OCI-LY7 (cell line): Measurements from ENCODE around the gene RANBP3L. TPM values are rescaled to one million over a fixed set of nuclear protein-coding genes. Genes with fewer than 3 reads are reported as not detected.

Experiments used
- BruUV-seq: library from RNA; stranded (reverse); fragments of 400-500 nt; replicated peaks from 2 replicates; lab custom pipeline; 2021; lab: Mats Ljungman, UMichigan
- CTCF ChIA-PET: fragments of 300-600 bp; sonication (Branson Sonifier 250); formaldehyde crosslinking; loops from one replicate; lab custom pipeline; 2022; ENCODE audit warnings: antibody characterized with exemption; ENCODE audit not compliant: unreplicated experiment; lab: Charles Lee
- POLR2A ChIA-PET: fragments of 300-600 bp; sonication (Branson Sonifier 250); formaldehyde crosslinking; loops from one replicate; lab custom pipeline; 2022; ENCODE audit warnings: antibody characterized with exemption; lab: Charles Lee
- DNase-seq: peaks from one replicate; pipeline ENCODE4 v3.0.0-alpha.2; 2015; ENCODE audit warnings: low spot score
- H2AFZ ChIP-seq: fragments of 200-600 bp; sonication (generic), shearing (Covaris generic); 2 replicates; pipeline ENCODE4 v1.6.1; 2014; ENCODE audit warnings: mild to moderate bottlenecking, antibody characterized with exemption, low read length, moderate library complexity
- H3K27ac ChIP-seq: fragments of 200-600 bp; sonication (generic); 2 replicates; pipeline ENCODE4 v1.5.1; 2014; ENCODE audit warnings: mixed run types, low read depth, mild to moderate bottlenecking, moderate library complexity, low read length, inconsistent platforms; ENCODE audit not compliant: poor library complexity, severe bottlenecking
- H3K36me3 ChIP-seq: fragments of 200-600 bp; sonication (generic); 2 replicates; pipeline ENCODE4 v1.6.1; 2014; ENCODE audit warnings: mild to moderate bottlenecking, antibody characterized with exemption, low read length, moderate library complexity, mixed read lengths; ENCODE audit not compliant: insufficient read depth
- H3K4me1 ChIP-seq: fragments of 200-600 bp; sonication (generic); 2 replicates; pipeline ENCODE4 v1.5.1; 2014; ENCODE audit warnings: mild to moderate bottlenecking, low read length; ENCODE audit not compliant: insufficient read depth, poor library complexity, severe bottlenecking
- H3K4me2 ChIP-seq: fragments of 200-600 bp; sonication (generic); 2 replicates; pipeline ENCODE4 v1.6.1; 2014; ENCODE audit warnings: mild to moderate bottlenecking, low read length
- H3K4me3 ChIP-seq: fragments of 200-600 bp; sonication (generic); 2 replicates; pipeline ENCODE4 v1.5.1; 2014; ENCODE audit warnings: mild to moderate bottlenecking, low read depth, low read length; ENCODE audit not compliant: poor library complexity, severe bottlenecking
- H3K79me2 ChIP-seq: fragments of 200-600 bp; sonication (generic); 2 replicates; pipeline ENCODE4 v1.6.1; 2016; ENCODE audit warnings: low read depth, mild to moderate bottlenecking, low read length, moderate library complexity, mixed read lengths; ENCODE audit not compliant: insufficient read depth
- H3K9me2 ChIP-seq: fragments of 200-600 bp; sonication (generic); 2 replicates; pipeline ENCODE4 v1.6.1; 2016; ENCODE audit warnings: mild to moderate bottlenecking, low read length, mixed read lengths; ENCODE audit not compliant: insufficient read depth
- H3K9me3 ChIP-seq: fragments of 200-600 bp; sonication (generic); 2 replicates; pipeline ENCODE4 v1.6.1; 2014; ENCODE audit warnings: mild to moderate bottlenecking, mixed run types, low read length, mixed read lengths
- H4K20me1 ChIP-seq: fragments of 200-600 bp; sonication (generic); 2 replicates; pipeline ENCODE4 v1.6.1; 2014; ENCODE audit warnings: mild to moderate bottlenecking, antibody characterized with exemption, low read length, moderate library complexity, mixed read lengths; ENCODE audit not compliant: insufficient read depth
- CTCF ChIP-seq: fragments of 200-600 bp; sonication (generic); conservative IDR thresholded peaks from 2 replicates; pipeline ENCODE4 v1.5.1; 2014; ENCODE audit warnings: mild to moderate bottlenecking, antibody characterized with exemption, low read length, moderate library complexity, mixed read lengths
- EZH2phosphoT487 ChIP-seq: fragments of 200-600 bp; sonication (generic); IDR thresholded peaks from 2 replicates; pipeline ENCODE4 v1.6.1; 2018; ENCODE audit warnings: low read depth, borderline replicate concordance, mild to moderate bottlenecking, mixed run types, antibody characterized with exemption, low read length, moderate library complexity, mixed read lengths
- intact Hi-C: fragments of 100-400 bp; cut with micrococcal nuclease; formaldehyde crosslinking; loops from one replicate; pipeline ENCODE4 v1.10.0; 2022; ENCODE audit not compliant: unreplicated experiment
- total RNA-seq, 2 experiments: library from RNA; depleted of rRNA in 1 of 2; stranded (reverse); fragments of >200 nt in 1 of 2; shearing (Covaris generic) in 1 of 2; gene quantifications; 2 replicates each; pipeline ENCODE4 v1.2.3, GENCODE V29; 2014 to 2022

RANBP3L gene
- total RNA-seq, 2 experiments from 2014 or later = not detected

GRCh38 chr5:36300191-36300926 is 1.3 kb downstream of the RANBP3L start:
- Histone ChIP-seq H3K79me2 (no peaks in the 10 kb centered on the region), H3K4me2 (no peak overlapping the region), H3K4me1 (peaks cover 10% of the 10 kb centered on the region), H3K27ac (no peak overlapping the region), H3K9me2 (no peaks in the 10 kb centered on the region), H3K4me3 (no peak overlapping the region), H2AFZ (no peak overlapping the region), H3K36me3 (no peaks in the 10 kb centered on the region), H3K9me3 (no peaks in the 10 kb centered on the region), H4K20me1 (no peaks in the 10 kb centered on the region)
- intact Hi-C loops = no loop called here
- no peak for DNase-seq
- no TSS peak for BruUV-seq
- POLR2A ChIA-PET = interaction anchor here (0.9 to 1.6 kb wide), 4 partner anchors 18 to 94 kb away, joined by 3 to 5 read pairs (median 4); no protein-coding TSS in a partner anchor
- no peak for TF ChIP-seq EZH2phosphoT487
- no peak for TF ChIP-seq CTCF
- CTCF ChIA-PET = no interaction called here

- Histone ChIP-seq H3K4me2 (no peak overlapping the region), H3K4me3 (no peak overlapping the region), H2AFZ (no peak overlapping the region), H3K9me3 (no peaks in the 10 kb centered on the region), H3K27ac (no peak overlapping the region), H3K9me2 (no peaks in the 10 kb centered on the region), H3K4me1 (peaks cover 10% of the 10 kb centered on the region), H4K20me1 (no peaks in the 10 kb centered on the region), H3K36me3 (no peaks in the 10 kb centered on the region), H3K79me2 (no peaks in the 10 kb centered on the region)
- BruUV-seq = no TSS peak
- no peak for TF ChIP-seq CTCF
- TF ChIP-seq EZH2phosphoT487 = no peak
- ChIA-PET CTCF (no interaction called here), POLR2A (no interaction called here)
- intact Hi-C loops = no loop called here
- no peak for DNase-seq
Measured at GRCh38 chr5:36298552-36298951, 3.1 kb downstream of the RANBP3L start.

DNA sequence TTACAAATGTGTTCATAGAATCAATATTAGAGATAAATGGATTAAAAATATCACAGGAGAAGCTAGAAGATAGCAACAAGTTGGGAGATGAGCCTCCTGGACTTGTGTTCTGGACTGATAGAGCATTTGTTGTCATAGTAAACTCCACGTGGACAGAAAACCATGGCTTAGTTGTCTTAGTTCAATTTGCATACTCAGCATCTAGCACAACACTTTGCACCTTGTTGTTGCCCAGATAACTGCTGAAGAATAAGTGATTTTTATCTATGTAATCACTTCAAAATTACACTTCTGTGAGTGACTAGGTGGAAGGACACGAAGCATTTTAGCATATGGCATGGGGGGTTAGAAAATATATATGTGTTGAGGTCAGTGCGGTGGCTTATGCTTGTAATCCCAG is 4.0 kb downstream of the RANBP3L start:
- Histone ChIP-seq H3K36me3 (no peaks in the 10 kb centered on the region), H3K4me1 (peaks cover 10% of the 10 kb centered on the region), H3K4me3 (no peak overlapping the region), H3K4me2 (no peak overlapping the region), H3K27ac (no peak overlapping the region), H3K9me2 (no peaks in the 10 kb centered on the region), H2AFZ (no peak overlapping the region), H3K9me3 (no peaks in the 10 kb centered on the region), H4K20me1 (no peaks in the 10 kb centered on the region), H3K79me2 (no peaks in the 10 kb centered on the region)
- intact Hi-C loops = no loop called here
- POLR2A ChIA-PET = interaction anchor here (0.7 to 1.1 kb wide), 3 partner anchors 15 to 119 kb away, joined by 3 read pairs; no protein-coding TSS in a partner anchor
- TF ChIP-seq EZH2phosphoT487 (no peak), CTCF (no peak)
- CTCF ChIA-PET = interaction anchor here (0.6 kb wide), 1 partner anchor 15 kb away, joined by 3 read pairs; no protein-coding TSS in a partner anchor
- no TSS peak for BruUV-seq
- no peak for DNase-seq
